ENCODE measurements around the gene PCP4.

DNA sequence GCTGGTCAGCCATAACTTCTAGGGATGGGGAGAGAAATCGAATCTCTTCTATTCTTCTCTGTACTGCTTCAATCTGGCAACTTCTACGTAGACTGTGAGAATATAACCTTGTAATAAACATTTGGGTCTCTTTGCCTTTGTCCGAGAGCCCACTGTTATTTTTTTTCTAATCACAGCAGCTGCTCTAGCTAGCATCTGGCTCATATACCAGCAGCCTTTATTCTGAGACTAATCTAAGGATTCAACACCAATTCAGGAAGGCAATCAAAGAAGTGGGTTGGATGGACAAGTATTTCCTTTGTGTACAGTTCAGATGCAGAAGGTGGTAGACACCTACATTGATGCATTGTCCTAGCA lies 15.6 kb downstream of the PCP4 start:
- TF ChIP-seq, protein P1, sequence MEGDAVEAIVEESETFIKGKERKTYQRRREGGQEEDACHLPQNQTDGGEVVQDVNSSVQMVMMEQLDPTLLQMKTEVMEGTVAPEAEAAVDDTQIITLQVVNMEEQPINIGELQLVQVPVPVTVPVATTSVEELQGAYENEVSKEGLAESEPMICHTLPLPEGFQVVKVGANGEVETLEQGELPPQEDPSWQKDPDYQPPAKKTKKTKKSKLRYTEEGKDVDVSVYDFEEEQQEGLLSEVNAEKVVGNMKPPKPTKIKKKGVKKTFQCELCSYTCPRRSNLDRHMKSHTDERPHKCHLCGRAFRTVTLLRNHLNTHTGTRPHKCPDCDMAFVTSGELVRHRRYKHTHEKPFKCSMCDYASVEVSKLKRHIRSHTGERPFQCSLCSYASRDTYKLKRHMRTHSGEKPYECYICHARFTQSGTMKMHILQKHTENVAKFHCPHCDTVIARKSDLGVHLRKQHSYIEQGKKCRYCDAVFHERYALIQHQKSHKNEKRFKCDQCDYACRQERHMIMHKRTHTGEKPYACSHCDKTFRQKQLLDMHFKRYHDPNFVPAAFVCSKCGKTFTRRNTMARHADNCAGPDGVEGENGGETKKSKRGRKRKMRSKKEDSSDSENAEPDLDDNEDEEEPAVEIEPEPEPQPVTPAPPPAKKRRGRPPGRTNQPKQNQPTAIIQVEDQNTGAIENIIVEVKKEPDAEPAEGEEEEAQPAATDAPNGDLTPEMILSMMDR (IDR thresholded peaks at IDR 0.05; ENCODE audit: insufficient read depth, low read length, poor library complexity, severe bottlenecking): no peak
- no peak for TF ChIP-seq EZH2phosphoT487 (conservative IDR thresholded peaks at IDR 0.05; ENCODE audit: low read length)
